ENCODE measurements around the gene PEX16. TPM values are rescaled to one million over a fixed set of nuclear protein-coding genes. Genes with fewer than 3 reads are reported as not detected.

Gene PEX16
- polyA plus RNA-seq, 1 donor from 2014 or later, result 73.5 TPM

DNA sequence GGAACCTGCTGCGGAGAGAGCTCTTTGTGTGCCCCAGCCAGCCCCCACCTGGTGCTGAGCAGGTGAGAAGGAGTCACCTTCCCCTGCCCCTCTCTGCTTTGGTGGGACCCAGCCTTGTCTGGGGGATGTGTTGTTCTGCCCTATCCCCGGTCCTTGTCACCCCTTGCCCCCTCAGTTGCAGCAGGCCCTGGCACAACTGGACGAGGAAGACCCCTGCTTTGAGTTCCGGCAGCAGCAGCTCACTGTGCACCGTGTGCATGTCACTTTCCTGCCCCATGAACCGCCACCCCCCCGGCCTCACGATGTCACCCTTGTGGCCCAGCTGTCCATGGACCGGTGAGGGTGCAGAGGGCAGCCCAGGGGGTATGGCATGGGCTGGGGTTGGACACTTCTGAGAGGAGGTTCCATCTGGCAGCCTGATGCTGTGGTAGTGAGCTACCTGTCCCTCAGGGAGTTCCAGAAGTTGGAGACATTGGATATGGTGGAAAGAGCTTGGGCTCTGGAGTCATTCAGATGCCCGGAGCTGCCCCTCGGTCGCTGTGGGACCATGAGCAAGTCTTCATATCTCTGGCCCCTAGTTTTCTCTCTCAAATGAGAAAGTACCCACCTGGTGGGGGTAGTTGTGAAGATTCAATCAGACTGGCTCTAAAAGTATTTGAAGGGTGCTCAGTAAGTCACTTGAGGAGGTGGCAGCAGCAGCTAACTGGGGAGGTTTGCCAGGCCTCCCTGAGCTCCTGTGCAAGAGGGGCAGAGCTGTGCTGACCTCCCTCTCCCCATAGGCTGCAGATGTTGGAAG is 9.1 kb upstream of the PEX16 start:
- Mint-ChIP-seq H3K27ac (peak overlapping the region; percentile 39 to 80 (median 69)), H3K36me3 (peaks cover 5% of the 10 kb centered on the region), H3K4me3 (peak overlapping the region in 2 of 4 donors; percentile 26 to 43), H3K9me3 (no peaks in the 10 kb centered on the region), H3K27me3 (peaks cover 3% of the 10 kb centered on the region), H3K4me1 (peaks cover 24 to 55% (median 34%) of the 10 kb centered on the region in 3 donors)

DNA sequence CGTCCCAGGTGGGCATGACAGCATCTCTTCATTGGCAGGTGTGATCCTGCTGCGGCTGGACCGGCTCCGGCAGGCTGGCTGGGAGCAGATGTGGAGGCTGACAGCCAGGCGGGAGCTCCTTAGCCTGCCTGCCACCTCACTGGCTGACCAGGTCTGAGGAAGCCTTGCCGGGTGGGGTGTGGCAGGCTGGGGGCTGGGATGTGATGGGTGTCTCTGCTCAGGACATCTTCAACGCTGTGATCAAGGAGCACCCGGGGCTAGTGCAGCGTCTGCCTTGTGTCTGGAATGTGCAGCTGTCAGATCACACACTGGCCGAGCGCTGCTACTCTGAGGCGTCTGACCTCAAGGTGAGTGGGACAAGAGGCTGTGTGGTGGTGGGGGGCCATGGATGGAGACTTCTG is 8.3 kb upstream of the PEX16 start:
- Mint-ChIP-seq H3K4me3 (peak overlapping the region in 2 of 4 donors; percentile 30 to 96), H3K27ac (peak overlapping the region; percentile 62 to 80 (median 63)), H3K27me3 (peaks cover 3% of the 10 kb centered on the region), H3K9me3 (no peaks in the 10 kb centered on the region), H3K4me1 (peaks cover 21 to 51% (median 32%) of the 10 kb centered on the region in 3 donors), H3K36me3 (peaks cover 2% of the 10 kb centered on the region)

DNA sequence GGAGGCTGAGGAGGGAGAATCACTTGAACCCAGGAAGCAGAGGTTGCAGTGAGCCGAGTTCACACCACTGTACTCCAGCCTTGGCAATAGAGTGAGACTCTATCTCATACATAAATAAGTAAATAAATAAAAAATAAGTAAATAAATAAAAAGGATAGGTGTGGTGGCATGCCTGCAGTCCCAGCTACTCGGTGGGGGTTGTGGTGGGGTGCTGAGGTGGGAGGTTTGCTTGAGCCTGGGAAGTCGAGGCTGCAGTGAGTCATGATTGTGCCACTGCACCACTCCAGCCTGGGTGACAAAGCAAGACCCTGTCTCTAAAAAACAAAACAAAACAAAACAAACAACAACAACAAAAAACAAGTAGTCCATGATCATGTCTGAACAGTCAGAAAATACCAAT is 7.9 kb upstream of the PEX16 start:
- H3K27me3 Mint-ChIP-seq, result peaks cover 3% of the 10 kb centered on the region
- H3K27ac Mint-ChIP-seq, result peak overlapping the region; percentile 46 to 89 (median 62)
- H3K4me1 Mint-ChIP-seq, result peaks cover 23 to 51% (median 31%) of the 10 kb centered on the region in 3 donors
- no peaks in the 10 kb centered on the region for H3K9me3 Mint-ChIP-seq
- H3K36me3 Mint-ChIP-seq, result peaks cover 2% of the 10 kb centered on the region
- H3K4me3 Mint-ChIP-seq, result peak overlapping the region in 2 of 4 donors; percentile 30 to 96

DNA sequence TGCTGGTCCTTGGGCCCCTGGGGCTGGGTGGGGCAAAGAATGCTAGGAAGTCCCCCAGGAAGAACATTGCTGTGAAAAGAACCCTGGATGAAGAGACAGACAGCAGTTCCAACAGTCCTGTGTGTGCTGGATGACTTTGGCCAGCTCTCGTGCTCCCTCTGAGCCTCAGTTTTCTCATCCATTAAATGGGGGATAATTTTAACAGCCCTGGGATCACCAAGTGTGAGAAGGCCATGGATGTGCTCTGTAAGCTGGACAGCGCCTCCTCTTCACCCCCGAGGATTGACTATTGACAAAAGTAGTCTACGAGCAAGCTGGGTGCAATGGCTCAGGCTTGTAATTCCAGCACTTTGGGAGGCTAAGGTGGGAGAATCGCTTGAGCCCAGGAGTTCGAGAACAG is 7.2 kb upstream of the PEX16 start:
- Mint-ChIP-seq H3K36me3 (no peaks in the 10 kb centered on the region), H3K27me3 (no peaks in the 10 kb centered on the region), H3K4me1 (peaks cover 23 to 50% (median 31%) of the 10 kb centered on the region in 3 donors), H3K4me3 (peak overlapping the region in 2 of 4 donors; percentile 96), H3K9me3 (no peaks in the 10 kb centered on the region), H3K27ac (peak overlapping the region; percentile 59 to 89 (median 62))

DNA sequence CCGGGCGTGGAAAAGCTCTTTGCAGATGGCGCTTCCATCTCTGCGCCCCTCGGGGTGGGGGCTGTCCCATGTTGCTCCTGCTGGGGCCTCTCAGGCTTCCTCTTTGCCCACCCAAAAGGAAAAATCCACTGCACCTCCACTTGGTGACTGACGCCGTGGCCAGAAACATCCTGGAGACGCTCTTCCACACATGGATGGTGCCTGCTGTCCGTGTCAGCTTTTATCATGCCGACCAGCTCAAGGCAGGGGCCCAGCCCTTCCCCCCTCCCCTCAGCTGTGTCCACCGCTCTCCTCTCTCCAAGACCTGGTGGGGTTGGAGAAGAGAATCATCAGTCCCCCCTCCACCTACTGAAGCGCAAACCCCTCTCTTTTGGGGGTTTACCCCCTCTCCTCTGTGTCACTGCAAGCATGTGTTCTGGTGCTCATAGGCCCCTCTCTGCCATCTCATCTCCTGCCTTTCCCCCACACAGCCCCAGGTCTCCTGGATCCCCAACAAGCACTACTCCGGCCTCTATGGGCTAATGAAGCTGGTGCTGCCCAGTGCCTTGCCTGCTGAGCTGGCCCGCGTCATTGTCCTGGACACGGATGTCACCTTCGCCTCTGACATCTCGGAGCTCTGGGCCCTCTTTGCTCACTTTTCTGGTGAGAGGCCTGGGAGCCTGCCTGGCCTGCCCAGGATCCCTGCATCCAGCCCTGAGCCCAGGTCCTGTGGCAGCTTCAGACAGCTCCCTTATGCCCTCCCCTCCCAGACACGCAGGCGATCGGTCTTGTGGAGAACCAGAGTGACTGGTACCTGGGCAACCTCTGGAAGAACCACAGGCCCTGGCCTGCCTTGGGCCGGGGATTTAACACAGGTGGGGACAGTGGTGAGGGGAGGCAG is 6.6 kb upstream of the PEX16 start:
- Mint-ChIP-seq H3K36me3 (no peaks in the 10 kb centered on the region), H3K27ac (peak overlapping the region; percentile 62 to 95 (median 93)), H3K9me3 (no peaks in the 10 kb centered on the region), H3K4me1 (peaks cover 25 to 54% (median 38%) of the 10 kb centered on the region in 3 donors), H3K27me3 (no peaks in the 10 kb centered on the region), H3K4me3 (peak overlapping the region; percentile 93 to 98 (median 96))

DNA sequence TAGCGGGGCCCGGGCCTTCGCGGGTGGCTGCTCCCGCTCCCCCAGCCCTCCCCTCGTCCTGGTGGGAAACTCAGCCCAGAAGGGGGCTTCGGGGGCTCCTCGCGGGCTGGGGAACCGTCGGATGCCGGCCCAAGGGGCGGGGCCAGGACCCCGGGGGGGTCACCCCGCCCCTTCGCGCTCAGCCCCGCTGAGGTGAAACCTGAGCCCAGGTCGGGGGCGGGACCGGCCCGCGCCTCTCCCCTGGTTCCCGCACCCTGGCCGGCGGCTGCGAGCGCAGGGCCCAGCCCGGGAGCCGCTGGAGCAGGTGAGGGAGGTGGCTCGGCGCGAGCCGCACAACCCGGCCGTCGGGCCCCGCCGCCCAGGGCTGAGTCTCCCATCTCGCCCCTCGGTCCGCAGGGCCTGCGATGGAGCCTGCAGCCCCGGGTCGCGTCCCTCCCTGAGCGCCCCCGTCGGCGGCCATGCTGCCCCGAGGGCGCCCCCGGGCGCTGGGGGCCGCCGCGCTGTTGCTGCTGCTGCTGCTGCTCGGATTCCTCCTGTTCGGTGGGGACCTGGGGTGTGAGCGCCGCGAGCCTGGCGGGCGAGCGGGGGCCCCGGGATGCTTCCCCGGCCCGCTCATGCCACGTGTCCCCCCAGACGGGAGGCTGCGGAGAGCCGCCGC is 4.9 kb upstream of the PEX16 start, which contains the start of gene LARGE2:
TSS of gene LARGE2 (plus strand) at position 232 of the 658 bp plus-strand sequence. CDS start at position 459, 227 bp downstream.
- Mint-ChIP-seq H3K4me1 (peaks cover 33 to 50% (median 34%) of the 10 kb centered on the region in 3 donors), H3K36me3 (no peaks in the 10 kb centered on the region), H3K4me3 (peak within 1 kb of the TSS; percentile 93 to 98 (median 96)), H3K9me3 (no peaks in the 10 kb centered on the region), H3K27me3 (no peaks in the 10 kb centered on the region), H3K27ac (peak within 1 kb of the TSS; percentile 88 to 97 (median 93))

DNA sequence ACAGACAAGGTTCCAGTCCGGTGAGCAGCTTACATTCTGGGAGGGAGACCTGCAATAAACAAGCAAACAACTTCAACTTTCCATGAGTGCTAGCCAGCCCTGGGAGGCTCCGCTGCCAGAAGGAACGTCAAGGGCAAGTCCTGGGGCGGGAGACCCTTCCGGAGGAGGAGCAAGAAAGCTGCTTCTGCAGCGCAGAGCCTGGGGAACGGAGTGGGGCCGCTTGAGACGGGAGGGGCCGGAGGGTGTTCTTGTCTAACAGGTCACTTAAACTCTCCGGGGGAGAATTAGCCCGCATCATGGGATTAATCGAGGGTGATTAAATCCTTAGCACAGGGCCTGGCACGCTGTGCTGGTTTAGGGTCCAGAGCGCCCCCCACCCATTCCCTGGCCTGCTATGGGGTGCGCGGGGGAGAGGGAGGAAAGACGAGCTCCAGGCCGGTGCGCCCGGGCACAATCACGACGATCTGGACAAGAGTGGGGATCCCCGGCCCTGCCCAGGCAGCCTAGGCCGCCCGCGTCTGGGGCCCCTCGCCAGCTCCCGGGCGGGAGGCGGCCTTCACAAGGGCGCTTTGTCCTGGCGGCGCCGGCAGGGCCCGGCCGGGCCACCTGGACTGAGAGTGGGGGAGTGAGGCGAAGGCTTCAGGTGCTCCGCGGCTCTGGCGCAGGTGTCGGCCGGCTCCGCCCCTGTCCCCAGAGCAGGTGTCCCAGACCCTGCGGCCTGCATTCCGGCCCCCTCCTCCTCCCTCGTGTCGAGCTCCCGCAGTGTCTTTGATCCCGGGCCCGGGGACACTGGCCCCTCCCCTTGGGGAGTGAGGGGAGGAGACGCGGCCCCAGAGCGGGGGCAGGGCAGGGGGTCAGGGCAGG is 4.1 kb upstream of the PEX16 start:
- Mint-ChIP-seq H3K27me3 (no peaks in the 10 kb centered on the region), H3K27ac (peak overlapping the region; percentile 67 to 91 (median 88)), H3K4me1 (peaks cover 28 to 48% (median 32%) of the 10 kb centered on the region in 3 donors), H3K4me3 (peak overlapping the region; percentile 77 to 93 (median 86)), H3K9me3 (no peaks in the 10 kb centered on the region), H3K36me3 (no peaks in the 10 kb centered on the region)

DNA sequence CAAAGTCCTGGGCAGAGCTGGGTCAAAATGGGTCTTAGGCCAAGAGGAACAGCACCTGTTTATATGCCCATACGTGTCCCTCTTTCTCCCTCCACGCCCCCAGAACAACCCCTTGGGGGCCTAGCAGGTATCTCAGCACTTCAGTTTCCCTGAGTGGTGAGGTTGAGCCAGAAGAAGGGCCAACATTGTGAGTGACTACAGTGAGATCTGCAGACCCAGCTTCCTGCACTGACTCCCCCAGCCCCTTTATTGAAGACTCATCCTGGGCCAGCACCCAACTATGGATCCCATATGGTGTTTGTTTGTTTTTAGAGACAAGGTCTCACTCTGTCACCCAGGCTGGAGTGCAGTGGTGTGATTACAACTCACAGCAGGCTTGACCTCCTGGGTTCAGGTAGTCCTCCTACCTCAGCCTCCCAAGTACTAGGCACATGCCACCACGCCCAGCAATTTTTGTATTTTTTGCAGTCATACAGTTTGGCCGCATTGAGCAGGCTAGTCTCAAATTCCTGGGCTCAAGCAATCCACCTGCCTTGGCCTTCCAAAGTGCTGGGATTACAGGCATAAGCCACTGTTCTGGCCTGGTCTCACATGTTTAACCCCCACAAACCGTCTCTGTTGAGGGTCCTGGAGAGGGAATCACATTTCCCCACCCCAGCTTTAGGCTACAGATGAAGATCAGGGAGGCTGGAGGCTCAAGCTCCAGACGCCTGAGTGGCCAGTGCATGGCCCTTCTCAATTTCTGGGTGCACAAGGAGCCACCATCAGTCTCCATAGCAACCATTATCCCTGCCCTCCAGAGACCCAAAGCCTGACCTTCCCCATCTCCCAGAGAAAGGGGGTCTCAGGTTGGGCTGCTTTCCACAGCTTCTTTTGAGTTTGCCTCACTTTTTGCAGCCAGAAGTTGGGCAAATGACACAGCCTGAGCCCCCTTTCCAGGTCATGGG is 3.1 kb upstream of the PEX16 start:
- no peaks in the 10 kb centered on the region for H3K27me3 Mint-ChIP-seq
- no peaks in the 10 kb centered on the region for H3K9me3 Mint-ChIP-seq
- peak overlapping the region; percentile 77 to 99 (median 92) for H3K4me3 Mint-ChIP-seq
- H3K4me1 Mint-ChIP-seq, result peaks cover 28 to 51% (median 34%) of the 10 kb centered on the region in 3 donors
- H3K27ac Mint-ChIP-seq, result peak overlapping the region; percentile 70 to 91 (median 88)
- H3K36me3 Mint-ChIP-seq, result peaks cover 4% of the 10 kb centered on the region

DNA sequence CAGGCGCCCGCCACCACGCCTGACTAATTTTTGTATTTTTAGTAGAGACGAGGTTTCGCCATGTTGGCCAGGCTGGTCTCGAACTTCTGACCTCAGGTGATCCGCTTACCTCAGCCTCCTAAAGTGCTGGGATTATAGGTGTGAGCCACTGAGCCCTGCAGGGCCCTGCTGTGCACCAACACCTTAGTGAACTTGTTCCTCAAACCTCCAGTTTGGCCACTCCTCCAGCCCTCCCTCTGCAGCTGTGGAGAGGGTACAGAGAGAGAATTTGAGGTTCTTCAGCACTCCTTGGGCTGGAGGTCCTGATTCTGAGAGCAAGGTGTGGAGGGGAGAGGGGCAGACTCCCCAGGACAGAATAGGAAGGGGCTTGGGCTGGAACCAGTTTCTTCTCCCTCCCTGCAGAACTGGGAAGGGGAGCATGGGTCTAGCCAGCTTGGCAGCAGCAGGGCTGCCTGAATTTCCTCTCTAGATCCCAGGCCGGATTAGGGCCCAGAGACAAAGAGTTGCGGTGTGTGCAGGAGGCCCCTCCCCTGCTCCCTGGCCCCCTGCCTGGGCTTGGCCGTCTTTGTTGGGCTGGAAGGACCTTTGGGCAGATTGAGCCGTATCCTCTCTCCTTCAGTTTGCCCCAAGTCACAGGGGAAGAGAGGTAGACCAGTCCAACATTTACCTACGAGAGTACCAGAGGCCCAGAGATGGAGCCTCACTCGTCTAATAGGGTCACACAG is 2.3 kb upstream of the PEX16 start:
- Mint-ChIP-seq H3K36me3 (peaks cover 4% of the 10 kb centered on the region), H3K27me3 (no peaks in the 10 kb centered on the region), H3K4me3 (peak overlapping the region; percentile 93 to 99 (median 96)), H3K4me1 (peaks cover 28 to 54% (median 33%) of the 10 kb centered on the region in 3 donors), H3K27ac (peak overlapping the region; percentile 41 to 91 (median 76)), H3K9me3 (no peaks in the 10 kb centered on the region)

DNA sequence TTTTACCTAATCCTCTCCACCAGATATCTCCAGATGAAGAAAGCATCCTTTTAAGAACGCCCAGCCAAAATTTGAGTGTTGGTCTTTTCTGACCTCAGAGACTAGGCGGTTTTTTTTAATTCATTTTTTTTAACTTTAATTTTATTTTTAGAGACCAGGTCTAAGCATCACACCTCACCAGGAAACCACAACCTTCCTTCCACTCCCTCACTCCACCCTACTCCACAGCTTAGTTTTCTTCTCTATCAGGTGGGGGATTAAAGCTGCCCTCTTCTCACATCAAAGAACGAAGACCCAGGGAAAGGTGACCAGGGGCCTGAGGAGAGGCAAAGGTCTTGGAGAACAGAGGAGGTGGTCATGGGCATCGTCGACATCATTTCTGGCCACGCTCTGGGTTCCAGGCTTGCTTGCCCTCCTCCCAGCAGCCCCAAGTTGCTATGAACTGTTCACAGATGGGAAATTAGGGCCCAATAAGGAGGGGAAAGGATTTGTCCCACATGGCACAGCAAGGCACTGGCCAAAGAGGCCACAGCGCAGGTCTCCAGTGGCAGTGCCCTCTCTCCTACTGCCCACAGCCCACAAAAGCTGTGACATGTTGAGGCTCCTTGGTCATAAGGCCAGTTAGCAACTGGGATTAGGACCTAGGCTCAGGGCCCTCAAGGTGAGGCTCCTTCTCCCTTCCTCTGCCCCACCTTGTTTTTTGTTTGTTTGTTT is 1.4 kb upstream of the PEX16 start:
- Mint-ChIP-seq H3K4me3 (peak overlapping the region; percentile 93 to 99 (median 96)), H3K4me1 (peaks cover 28 to 46% (median 31%) of the 10 kb centered on the region in 3 donors), H3K27me3 (no peaks in the 10 kb centered on the region), H3K36me3 (peaks cover 4% of the 10 kb centered on the region), H3K27ac (peak overlapping the region; percentile 91 to 98 (median 98)), H3K9me3 (no peaks in the 10 kb centered on the region)

DNA sequence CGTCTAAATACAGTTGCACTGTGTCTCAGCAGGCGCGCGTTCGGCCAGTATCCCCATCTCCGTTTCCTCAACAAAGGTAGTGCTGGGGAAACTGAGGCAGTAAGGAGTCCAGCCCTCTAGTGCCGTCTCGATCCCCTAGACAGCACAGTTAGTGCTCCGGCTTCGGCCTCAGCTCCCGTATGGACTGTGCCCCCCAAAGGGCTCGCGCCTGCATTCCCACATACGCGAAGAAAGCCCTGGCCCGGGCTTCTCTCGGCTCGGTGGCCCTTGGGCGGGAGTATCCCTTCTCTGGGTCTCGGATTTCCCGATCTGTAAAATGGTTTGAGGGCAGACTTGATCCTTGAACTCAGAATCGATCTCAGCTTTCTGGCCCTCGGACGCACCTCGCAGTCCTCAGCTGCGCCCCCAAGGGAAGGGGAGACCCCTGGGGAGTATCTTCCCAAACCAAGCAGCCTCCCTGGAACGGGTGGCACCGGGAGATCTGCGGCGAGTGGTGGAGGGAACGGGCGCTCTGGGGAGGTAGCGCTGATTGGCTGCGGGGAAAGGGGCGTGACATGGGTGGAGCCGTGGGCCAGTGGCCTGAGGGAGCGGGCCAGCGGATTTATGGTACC is 759 bp upstream of the PEX16 start:
- Mint-ChIP-seq H3K27ac (peak overlapping the region; percentile 91 to 98 (median 98)), H3K4me1 (peaks cover 28 to 43% (median 28%) of the 10 kb centered on the region in 3 donors), H3K36me3 (peaks cover 4% of the 10 kb centered on the region), H3K9me3 (no peaks in the 10 kb centered on the region), H3K4me3 (peak overlapping the region; percentile 93 to 99 (median 96)), H3K27me3 (no peaks in the 10 kb centered on the region)

Data from IgD-negative memory B cell (primary cell).